Stromal cell of bone marrow (primary cell): ENCODE results near the gene PLEKHB1.

ENCODE experiments used
- DNase-seq: peaks from one replicate; pipeline ENCODE4 v3.0.0-alpha.2; 2012; ENCODE audit warnings: low read depth

PLEKHB1 gene

DNA sequence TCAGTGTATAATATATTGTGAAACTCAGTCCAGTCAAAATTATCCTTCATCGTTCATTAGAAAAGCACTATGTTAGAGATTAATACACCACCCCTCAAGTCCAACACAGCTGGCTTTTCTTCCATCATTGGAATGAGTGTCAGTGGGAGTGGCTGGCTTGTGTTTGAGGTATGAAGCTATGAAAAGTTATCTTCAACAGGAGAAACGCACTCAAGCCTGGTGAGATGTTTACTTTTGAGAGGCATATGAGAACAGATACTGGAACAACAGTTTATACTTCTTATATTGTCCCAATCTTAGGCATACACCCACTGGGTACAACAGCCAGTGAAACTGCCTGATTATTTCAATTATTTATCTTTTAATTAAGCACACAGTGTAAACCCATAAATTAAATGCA lies 34.3 kb downstream of the PLEKHB1 start:
- no peak for DNase-seq

DNA sequence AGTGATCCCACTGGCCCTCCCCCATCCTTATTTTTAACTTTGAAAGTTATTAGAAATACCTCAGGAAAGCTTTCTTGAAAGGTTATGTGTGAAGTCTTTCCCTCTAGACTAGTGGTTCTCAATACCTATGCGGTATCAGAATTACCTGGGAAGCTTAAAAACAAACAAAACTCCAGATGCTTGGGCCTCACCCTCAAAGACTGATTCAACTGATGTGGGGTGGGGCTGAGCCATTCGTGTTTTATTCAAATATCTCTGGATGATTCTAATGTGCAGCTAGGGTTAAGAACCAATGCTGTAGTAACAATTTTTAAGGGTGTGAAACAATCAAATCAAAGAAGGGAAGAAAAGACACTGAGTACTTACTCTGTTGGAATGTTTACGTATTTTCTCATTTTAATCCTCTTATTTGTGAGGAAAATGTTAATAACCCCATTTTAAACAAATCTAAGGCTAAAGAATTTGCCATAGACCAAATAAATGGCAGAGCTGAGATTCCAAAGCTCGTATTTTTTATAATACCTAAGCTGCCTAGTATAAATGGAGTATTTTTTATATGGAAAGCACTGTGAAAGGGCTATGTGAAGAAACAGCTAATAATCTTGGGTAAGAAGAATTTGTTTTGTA lies 47.6 kb downstream of the PLEKHB1 start:
- DNase-seq: no peak

DNA sequence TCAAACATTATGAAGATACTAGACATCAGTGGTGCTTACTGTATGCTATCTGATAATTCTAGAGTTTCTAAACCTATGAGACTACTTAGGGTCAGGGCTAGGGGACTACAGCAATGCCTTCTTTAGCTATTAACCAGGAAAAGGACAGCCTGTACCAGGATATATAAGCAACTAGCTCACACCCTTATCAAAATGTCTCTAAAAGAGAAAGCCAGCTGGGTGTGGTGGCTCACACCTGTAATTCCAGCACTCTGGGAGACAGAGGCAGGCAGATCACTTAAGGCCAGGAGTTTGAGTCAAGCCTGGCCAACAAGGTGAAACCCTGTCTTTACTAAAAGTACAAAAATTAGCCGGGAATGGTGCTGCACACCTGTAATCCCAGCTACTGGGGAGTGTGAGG lies 58.7 kb downstream of the PLEKHB1 start:
- DNase-seq: no peak

- DNase-seq: no peak
Measured at GRCh38 chr11:73710964-73711363, 64.6 kb downstream of the PLEKHB1 start.
